Measurements from ENCODE around the gene CDC37L1.
A peak's percentile ranks its signal among the peaks of the same experiment; 100 is the strongest.
"Not testable (repeated sequence)": the region's sequence is repeated elsewhere in the genome, so short reads cannot be mapped to it uniquely, and the experiment has no call there.

CDC37L1 gene

GRCh38 chr9:4660665-4661064 is 18.7 kb upstream of the CDC37L1 start:
- H3K9me3 ChIP-seq (ENCODE audit: control insufficient read depth, low read length); H3K36me3 ChIP-seq (ENCODE audit: control insufficient read depth, insufficient read depth, low read length, severe bottlenecking); DNase-seq (ENCODE audit: low read depth); H3K4me3 ChIP-seq (ENCODE audit: low read length); H3K27me3 ChIP-seq (replicated peaks; ENCODE audit: control insufficient read depth, insufficient read depth, low read length); H3K9ac ChIP-seq (ENCODE audit: low read length): not testable (repeated sequence)
- H3K4me1 ChIP-seq (ENCODE audit: control insufficient read depth, insufficient read depth, low read length), result peaks cover 34% of the 10 kb centered on the region

DNA sequence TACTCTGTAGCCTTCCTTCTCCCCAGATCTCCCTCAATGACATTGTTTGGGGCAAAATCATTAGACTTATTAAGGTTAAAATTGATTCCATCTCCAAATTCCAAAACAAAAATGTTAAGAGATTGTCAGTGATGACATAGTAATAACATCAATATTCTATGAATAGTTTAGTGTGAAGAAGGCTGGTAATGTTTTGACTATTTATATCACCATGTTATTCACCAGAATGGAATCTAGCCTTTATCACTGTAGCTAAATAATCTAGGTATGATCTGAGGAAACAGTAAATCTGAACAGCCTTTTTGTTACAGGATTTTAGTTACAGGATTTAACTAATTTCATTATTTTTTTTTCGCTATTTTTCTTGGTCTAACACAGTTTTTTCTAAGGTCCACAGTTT is 18.2 kb upstream of the CDC37L1 start:
- H3K9ac ChIP-seq (ENCODE audit: low read length), result peak overlapping the region; percentile 87
- H3K27me3 ChIP-seq (replicated peaks; ENCODE audit: control insufficient read depth, insufficient read depth, low read length), result no peaks in the 10 kb centered on the region
- H3K9me3 ChIP-seq (ENCODE audit: control insufficient read depth, low read length), result no peaks in the 10 kb centered on the region
- no peaks in the 10 kb centered on the region for H3K36me3 ChIP-seq (ENCODE audit: control insufficient read depth, insufficient read depth, low read length, severe bottlenecking)
- peaks cover 39% of the 10 kb centered on the region for H3K4me1 ChIP-seq (ENCODE audit: control insufficient read depth, insufficient read depth, low read length)
- peak overlapping the region; percentile 83 for H3K4me3 ChIP-seq (ENCODE audit: low read length)
- DNase-seq (ENCODE audit: low read depth), result peak; percentile 57

GRCh38 chr9:4661611-4662010 is 17.8 kb upstream of the CDC37L1 start:
- Histone ChIP-seq H3K36me3 (ENCODE audit: control insufficient read depth, insufficient read depth, low read length, severe bottlenecking) (no peaks in the 10 kb centered on the region), H3K4me1 (ENCODE audit: control insufficient read depth, insufficient read depth, low read length) (peaks cover 41% of the 10 kb centered on the region), H3K27me3 (replicated peaks; ENCODE audit: control insufficient read depth, insufficient read depth, low read length) (no peaks in the 10 kb centered on the region), H3K9me3 (ENCODE audit: control insufficient read depth, low read length) (no peaks in the 10 kb centered on the region), H3K4me3 (ENCODE audit: low read length) (peak overlapping the region; percentile 83), H3K9ac (ENCODE audit: low read length) (peak overlapping the region; percentile 87)
- peak; percentile 72 for DNase-seq (ENCODE audit: low read depth)

- Histone ChIP-seq H3K36me3 (ENCODE audit: control insufficient read depth, insufficient read depth, low read length, severe bottlenecking) (no peaks in the 10 kb centered on the region), H3K9ac (ENCODE audit: low read length) (peak within 1 kb of the TSS; percentile 87), H3K9me3 (ENCODE audit: control insufficient read depth, low read length) (no peaks in the 10 kb centered on the region), H3K27me3 (replicated peaks; ENCODE audit: control insufficient read depth, insufficient read depth, low read length) (no peaks in the 10 kb centered on the region), H3K4me1 (ENCODE audit: control insufficient read depth, insufficient read depth, low read length) (peaks cover 41% of the 10 kb centered on the region), H3K4me3 (ENCODE audit: low read length) (peak within 1 kb of the TSS; percentile 83)
- peak; percentile 94 for DNase-seq (ENCODE audit: low read depth)
Measured at GRCh38 chr9:4662108-4662988, 17.0 kb upstream of the CDC37L1 start, which contains the start of gene PLPP6. TSS of gene PLPP6 (plus strand) at chr9:4662294. CDS start at chr9:4662376, 82 bp downstream.

DNA sequence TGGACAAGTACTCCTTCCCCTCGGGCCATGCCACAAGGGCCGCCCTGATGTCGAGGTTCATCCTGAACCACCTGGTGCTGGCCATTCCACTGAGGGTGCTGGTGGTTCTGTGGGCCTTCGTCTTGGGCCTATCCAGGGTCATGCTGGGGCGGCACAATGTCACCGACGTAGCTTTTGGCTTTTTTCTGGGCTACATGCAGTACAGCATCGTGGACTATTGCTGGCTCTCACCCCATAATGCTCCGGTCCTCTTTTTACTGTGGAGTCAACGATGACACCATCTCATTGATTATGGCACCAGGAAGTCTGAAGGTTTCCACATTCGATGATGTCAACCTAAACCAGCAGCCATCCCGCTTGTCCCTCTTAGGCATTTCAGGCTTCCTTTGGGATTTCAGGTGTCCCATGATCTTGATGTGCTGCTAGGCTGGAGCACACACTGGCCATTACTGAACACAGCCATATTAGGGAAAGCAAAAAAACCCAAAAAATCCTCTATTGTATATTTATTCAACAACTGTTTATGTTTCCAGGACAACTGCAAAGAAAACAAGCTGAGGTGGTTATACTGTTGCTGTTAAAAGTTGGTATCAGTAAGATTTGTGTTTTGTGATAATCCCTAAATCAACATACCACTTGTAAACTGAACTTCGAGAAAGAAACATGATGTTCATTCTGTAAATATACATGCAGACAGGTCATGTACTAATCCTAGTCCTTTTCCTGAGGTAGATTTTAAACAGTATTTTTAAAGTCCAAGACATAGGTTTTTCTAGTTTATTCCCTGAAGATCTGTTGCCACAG is 16.2 kb upstream of the CDC37L1 start:
- Histone ChIP-seq H3K4me3 (ENCODE audit: low read length) (peak overlapping the region; percentile 83), H3K9ac (ENCODE audit: low read length) (peak overlapping the region; percentile 87), H3K4me1 (ENCODE audit: control insufficient read depth, insufficient read depth, low read length) (peaks cover 41% of the 10 kb centered on the region), H3K9me3 (ENCODE audit: control insufficient read depth, low read length) (no peaks in the 10 kb centered on the region), H3K36me3 (ENCODE audit: control insufficient read depth, insufficient read depth, low read length, severe bottlenecking) (no peaks in the 10 kb centered on the region), H3K27me3 (replicated peaks; ENCODE audit: control insufficient read depth, insufficient read depth, low read length) (no peaks in the 10 kb centered on the region)
- DNase-seq (ENCODE audit: low read depth), result peak; percentile 45

GRCh38 chr9:4663956-4664355 is 15.4 kb upstream of the CDC37L1 start:
- DNase-seq (ENCODE audit: low read depth), result no peak
- H3K27me3 ChIP-seq (replicated peaks; ENCODE audit: control insufficient read depth, insufficient read depth, low read length), result no peaks in the 10 kb centered on the region
- H3K4me3 ChIP-seq (ENCODE audit: low read length), result no peak overlapping the region

GRCh38 chr9:4665357-4665756 is 14.0 kb upstream of the CDC37L1 start:
- no peaks in the 10 kb centered on the region for H3K27me3 ChIP-seq (replicated peaks; ENCODE audit: control insufficient read depth, insufficient read depth, low read length)
- peak; percentile 37 for DNase-seq (ENCODE audit: low read depth)
- no peaks in the 10 kb centered on the region for H3K36me3 ChIP-seq (ENCODE audit: control insufficient read depth, insufficient read depth, low read length, severe bottlenecking)
- H3K9me3 ChIP-seq (ENCODE audit: control insufficient read depth, low read length), result no peaks in the 10 kb centered on the region
- no peak overlapping the region for H3K9ac ChIP-seq (ENCODE audit: low read length)
- H3K4me1 ChIP-seq (ENCODE audit: control insufficient read depth, insufficient read depth, low read length), result peaks cover 41% of the 10 kb centered on the region
- H3K4me3 ChIP-seq (ENCODE audit: low read length), result peak overlapping the region; percentile 80

More at GRCh38 chr9:4663956-4664355, 15.4 kb upstream of the CDC37L1 start:
- peaks cover 41% of the 10 kb centered on the region for H3K4me1 ChIP-seq (ENCODE audit: control insufficient read depth, insufficient read depth, low read length)
- H3K9ac ChIP-seq (ENCODE audit: low read length), result no peak overlapping the region
- no peaks in the 10 kb centered on the region for H3K9me3 ChIP-seq (ENCODE audit: control insufficient read depth, low read length)
- no peaks in the 10 kb centered on the region for H3K36me3 ChIP-seq (ENCODE audit: control insufficient read depth, insufficient read depth, low read length, severe bottlenecking)

DNA sequence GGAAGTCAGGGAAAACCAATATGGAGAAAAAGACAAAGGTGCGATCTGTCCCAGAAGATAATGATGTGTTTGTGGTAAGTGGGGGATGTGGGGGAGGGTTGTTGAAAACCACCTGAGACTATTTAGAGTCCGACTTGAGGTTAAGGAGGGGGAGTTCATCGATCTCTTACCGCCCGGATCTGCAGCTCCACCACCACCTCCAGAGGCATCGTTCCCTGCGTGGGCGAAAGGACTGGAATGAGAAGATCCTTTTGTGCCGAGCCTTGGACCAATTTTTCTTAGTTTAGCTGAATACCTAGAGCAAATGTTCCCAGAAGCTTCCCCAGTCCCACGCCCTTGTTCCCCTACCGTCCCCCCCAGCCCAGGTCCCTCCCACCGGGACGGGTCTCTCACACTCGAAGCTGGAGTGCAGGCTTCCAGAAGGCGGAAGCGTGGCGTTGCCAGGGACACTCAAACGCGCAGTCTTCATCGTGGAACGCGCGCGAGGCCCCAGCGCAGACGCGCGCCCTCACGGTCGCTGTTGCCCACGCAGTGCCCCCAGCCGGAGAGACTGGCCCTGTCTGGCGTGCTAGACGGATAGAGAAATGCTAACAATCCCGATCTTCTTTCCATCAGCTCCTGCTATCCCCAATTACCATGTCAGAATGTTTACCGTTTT is 13.2 kb upstream of the CDC37L1 start, which contains the start of gene SPATA6L:
Gene SPATA6L, minus strand, starts transcription at position 439 of the 658 bp plus-strand sequence. Its CDS starts 230 bp downstream, at position 209.
- DNase-seq (ENCODE audit: low read depth), result peak; percentile 70
- Histone ChIP-seq H3K4me3 (ENCODE audit: low read length) (peak within 1 kb of the TSS; percentile 80), H3K4me1 (ENCODE audit: control insufficient read depth, insufficient read depth, low read length) (peaks cover 39% of the 10 kb centered on the region), H3K36me3 (ENCODE audit: control insufficient read depth, insufficient read depth, low read length, severe bottlenecking) (no peaks in the 10 kb centered on the region), H3K9ac (ENCODE audit: low read length) (peak within 1 kb of the TSS; percentile 67), H3K9me3 (ENCODE audit: control insufficient read depth, low read length) (no peaks in the 10 kb centered on the region), H3K27me3 (replicated peaks; ENCODE audit: control insufficient read depth, insufficient read depth, low read length) (no peaks in the 10 kb centered on the region)

DNA sequence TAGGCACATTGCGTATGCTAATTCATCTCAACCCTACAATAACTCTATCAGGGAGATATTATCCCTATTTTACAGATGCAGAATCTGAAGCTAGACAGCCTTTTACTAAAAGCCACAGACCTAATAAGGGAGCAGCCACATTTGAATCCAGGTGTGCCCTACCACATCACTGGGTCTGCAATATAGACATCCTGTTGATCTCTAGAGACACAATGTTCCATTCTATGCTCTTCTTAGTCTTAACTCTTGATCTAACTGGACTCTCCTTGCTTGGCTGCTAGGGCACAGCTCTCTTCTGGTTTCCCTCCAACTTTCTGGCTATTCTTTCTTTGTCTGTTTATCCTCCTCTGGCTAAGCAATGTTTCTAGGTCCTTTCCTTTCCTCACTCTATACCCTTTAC is 11.7 kb upstream of the CDC37L1 start:
- Histone ChIP-seq H3K9ac (ENCODE audit: low read length) (no peak overlapping the region), H3K4me3 (ENCODE audit: low read length) (no peak overlapping the region), H3K9me3 (ENCODE audit: control insufficient read depth, low read length) (no peaks in the 10 kb centered on the region), H3K27me3 (replicated peaks; ENCODE audit: control insufficient read depth, insufficient read depth, low read length) (no peaks in the 10 kb centered on the region), H3K4me1 (ENCODE audit: control insufficient read depth, insufficient read depth, low read length) (peaks cover 30% of the 10 kb centered on the region), H3K36me3 (ENCODE audit: control insufficient read depth, insufficient read depth, low read length, severe bottlenecking) (no peaks in the 10 kb centered on the region)
- DNase-seq (ENCODE audit: low read depth), result no peak

- Histone ChIP-seq H3K9ac (ENCODE audit: low read length) (no peak overlapping the region), H3K27me3 (replicated peaks; ENCODE audit: control insufficient read depth, insufficient read depth, low read length) (no peaks in the 10 kb centered on the region), H3K36me3 (ENCODE audit: control insufficient read depth, insufficient read depth, low read length, severe bottlenecking) (no peaks in the 10 kb centered on the region), H3K4me1 (ENCODE audit: control insufficient read depth, insufficient read depth, low read length) (peaks cover 21% of the 10 kb centered on the region), H3K9me3 (ENCODE audit: control insufficient read depth, low read length) (no peaks in the 10 kb centered on the region), H3K4me3 (ENCODE audit: low read length) (no peak overlapping the region)
- DNase-seq (ENCODE audit: low read depth), result no peak
Measured at GRCh38 chr9:4668604-4669003, 10.8 kb upstream of the CDC37L1 start.

DNA sequence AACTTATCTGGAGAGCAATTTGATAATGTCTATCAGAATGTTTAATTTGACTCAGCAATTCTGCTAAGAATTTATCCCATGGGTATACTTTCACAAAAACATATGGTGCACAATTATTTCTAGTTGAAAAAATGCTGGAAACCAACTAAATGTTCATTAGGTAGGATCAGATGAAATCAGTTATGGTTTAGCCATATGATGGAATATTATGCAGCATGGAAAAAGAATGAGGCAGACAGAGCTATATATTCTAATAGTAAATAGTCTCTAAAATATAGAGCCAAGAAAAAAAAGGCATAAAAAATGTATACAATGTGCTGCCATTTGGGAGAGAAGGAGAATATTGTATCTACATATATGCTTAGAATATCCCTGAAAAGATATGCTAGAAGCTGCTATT is 9.5 kb upstream of the CDC37L1 start:
- no peak for DNase-seq (ENCODE audit: low read depth)
- peaks cover 21% of the 10 kb centered on the region for H3K4me1 ChIP-seq (ENCODE audit: control insufficient read depth, insufficient read depth, low read length)
- no peaks in the 10 kb centered on the region for H3K36me3 ChIP-seq (ENCODE audit: control insufficient read depth, insufficient read depth, low read length, severe bottlenecking)
- no peaks in the 10 kb centered on the region for H3K27me3 ChIP-seq (replicated peaks; ENCODE audit: control insufficient read depth, insufficient read depth, low read length)
- no peak overlapping the region for H3K9ac ChIP-seq (ENCODE audit: low read length)
- H3K9me3 ChIP-seq (ENCODE audit: control insufficient read depth, low read length), result no peaks in the 10 kb centered on the region
- no peak overlapping the region for H3K4me3 ChIP-seq (ENCODE audit: low read length)

Data from adipocyte (in vitro differentiated cells).